HG02973 (cell line): ENCODE data around the gene DDX23.
"Not testable (repeated sequence)": the region's sequence is repeated elsewhere in the genome, so short reads cannot be mapped to it uniquely, and the experiment has no call there.

Source experiments
- ATAC-seq: cut with Tn5 transposase; IDR thresholded peaks from one replicate; pipeline ENCODE4 v1.9.1; 2021; ENCODE audit warnings: moderate library complexity; ENCODE audit not compliant: unreplicated experiment

DDX23 gene

GRCh38 chr12:48851883-48852733 lies at the start of gene DDX23:
TSS of gene DDX23 (minus strand) at chr12:48852163. CDS start at chr12:48845782, 6,381 bp downstream.
- peak; percentile 82 for ATAC-seq

- ATAC-seq, result no peak
Observed at GRCh38 chr12:48901278-48901677, 49.3 kb upstream of the DDX23 start.

GRCh38 chr12:48899651-48900050 lies 47.7 kb upstream of the DDX23 start:
- no peak for ATAC-seq

- ATAC-seq, result no peak
Observed at GRCh38 chr12:48894271-48894670, 42.3 kb upstream of the DDX23 start.

GRCh38 chr12:48890657-48891418 lies 38.9 kb upstream of the DDX23 start:
- ATAC-seq, result no peak

- ATAC-seq, result no peak
Observed at GRCh38 chr12:48889679-48890078, 37.7 kb upstream of the DDX23 start.

- ATAC-seq, result no peak
Observed at GRCh38 chr12:48883305-48884161, 31.6 kb upstream of the DDX23 start.

- no peak for ATAC-seq
Observed at GRCh38 chr12:48882972-48883304, 31.0 kb upstream of the DDX23 start.

- ATAC-seq, result no peak
Observed at GRCh38 chr12:48882315-48882687, 30.3 kb upstream of the DDX23 start.

- no peak for ATAC-seq
Observed at GRCh38 chr12:48881686-48882314, 29.8 kb upstream of the DDX23 start.

- ATAC-seq, result no peak
Observed at GRCh38 chr12:48880647-48881046, 28.7 kb upstream of the DDX23 start.

GRCh38 chr12:48878548-48878947 lies 26.6 kb upstream of the DDX23 start:
- ATAC-seq, result no peak

GRCh38 chr12:48875944-48876515 lies 24.1 kb upstream of the DDX23 start:
- ATAC-seq, result no peak

GRCh38 chr12:48873534-48873933 lies 21.6 kb upstream of the DDX23 start:
- not testable (repeated sequence) for ATAC-seq

GRCh38 chr12:48873096-48873495 lies 21.1 kb upstream of the DDX23 start:
- no peak for ATAC-seq

GRCh38 chr12:48869191-48869590 lies 17.2 kb upstream of the DDX23 start:
- ATAC-seq, result no peak

- ATAC-seq, result no peak
Observed at GRCh38 chr12:48868451-48868850, 16.5 kb upstream of the DDX23 start.

GRCh38 chr12:48866052-48866711 lies 14.2 kb upstream of the DDX23 start:
- no peak for ATAC-seq

GRCh38 chr12:48865281-48866051 lies 13.5 kb upstream of the DDX23 start, which contains the start of gene RND1:
TSS of gene RND1 (minus strand) at chr12:48865870. CDS start at chr12:48865767, 103 bp downstream.
- peak; percentile 80 for ATAC-seq
